ENCODE results near the gene APOM.

The APOM gene

GRCh38 chr6:31627690-31628287, 27.9 kb upstream of the APOM start:
- H3K27me3 ChIP-seq: no peaks in the 10 kb centered on the region
- H3K36me3 ChIP-seq: peaks cover 95% of the 10 kb centered on the region
- no peaks in the 10 kb centered on the region for H3K9me3 ChIP-seq
- no peak overlapping the region for H3K4me3 ChIP-seq (ENCODE audit: low read depth in 1 of 2, low read length in 1 of 2)
- H3K27ac ChIP-seq: no peak overlapping the region
- TF ChIP-seq CTCF (IDR thresholded peaks at IDR 0.05): no peak
- peaks cover 4 to 7% of the 10 kb centered on the region in 2 experiments for H3K4me1 ChIP-seq (ENCODE audit: control insufficient read depth in 1 of 2, insufficient read depth in 1 of 2, low read depth in 1 of 2, low read length in 1 of 2)

DNA sequence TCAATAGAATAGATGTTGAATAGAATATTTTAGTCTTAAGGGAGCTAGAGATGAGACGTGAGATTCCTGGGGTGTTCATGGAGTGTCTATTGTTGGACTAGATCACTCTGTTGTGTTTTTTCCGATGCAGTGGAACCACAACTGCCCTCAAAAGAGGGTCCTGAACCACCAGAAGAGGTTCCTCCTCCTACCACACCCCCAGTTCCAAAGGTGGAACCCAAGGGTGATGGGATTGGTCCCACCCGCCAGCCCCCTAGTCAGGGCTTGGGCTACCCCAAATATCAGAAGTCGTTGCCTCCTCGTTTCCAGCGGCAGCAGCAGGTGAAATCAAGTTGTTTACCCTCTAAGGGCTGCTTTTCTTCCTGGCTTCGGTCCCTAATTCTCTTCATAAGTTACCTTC, 26.7 kb upstream of the APOM start:
- H3K27me3 ChIP-seq: no peaks in the 10 kb centered on the region
- H3K36me3 ChIP-seq: peaks cover 100% of the 10 kb centered on the region
- no peak for TF ChIP-seq CTCF (IDR thresholded peaks at IDR 0.05)
- no peaks in the 10 kb centered on the region for H3K4me1 ChIP-seq (ENCODE audit: control insufficient read depth in 1 of 2, insufficient read depth in 1 of 2, low read depth in 1 of 2, low read length in 1 of 2)
- H3K4me3 ChIP-seq (ENCODE audit: low read depth in 1 of 2, low read length in 1 of 2): no peak overlapping the region
- H3K9me3 ChIP-seq: no peaks in the 10 kb centered on the region
- no peak overlapping the region for H3K27ac ChIP-seq

- no peak overlapping the region for H3K27ac ChIP-seq
Measured at GRCh38 chr6:31630177-31630934, 25.3 kb upstream of the APOM start.

GRCh38 chr6:31631209-31631608, 24.5 kb upstream of the APOM start:
- Histone ChIP-seq H3K27me3 (no peaks in the 10 kb centered on the region), H3K27ac (no peak overlapping the region), H3K4me1 (ENCODE audit: control insufficient read depth in 1 of 2, insufficient read depth in 1 of 2, low read depth in 1 of 2, low read length in 1 of 2) (no peaks in the 10 kb centered on the region), H3K36me3 (peaks cover 100% of the 10 kb centered on the region), H3K9me3 (no peaks in the 10 kb centered on the region), H3K4me3 (ENCODE audit: low read depth in 1 of 2, low read length in 1 of 2) (no peak overlapping the region)
- no peak for TF ChIP-seq CTCF (IDR thresholded peaks at IDR 0.05)

More at GRCh38 chr6:31630177-31630934, 25.3 kb upstream of the APOM start:
- Histone ChIP-seq H3K4me1 (ENCODE audit: control insufficient read depth in 1 of 2, insufficient read depth in 1 of 2, low read depth in 1 of 2, low read length in 1 of 2) (no peaks in the 10 kb centered on the region), H3K27me3 (no peaks in the 10 kb centered on the region), H3K36me3 (peaks cover 100% of the 10 kb centered on the region), H3K9me3 (no peaks in the 10 kb centered on the region), H3K4me3 (ENCODE audit: low read depth in 1 of 2, low read length in 1 of 2) (no peak overlapping the region)
- no peak for TF ChIP-seq CTCF (IDR thresholded peaks at IDR 0.05)

GRCh38 chr6:31631681-31632278, 23.9 kb upstream of the APOM start:
- Histone ChIP-seq H3K4me1 (ENCODE audit: control insufficient read depth in 1 of 2, insufficient read depth in 1 of 2, low read depth in 1 of 2, low read length in 1 of 2) (no peaks in the 10 kb centered on the region), H3K27me3 (no peaks in the 10 kb centered on the region), H3K4me3 (ENCODE audit: low read depth in 1 of 2, low read length in 1 of 2) (no peak overlapping the region), H3K36me3 (peaks cover 100% of the 10 kb centered on the region), H3K27ac (peak overlapping the region; percentile 20), H3K9me3 (peaks cover 3% of the 10 kb centered on the region)
- no peak for TF ChIP-seq CTCF (IDR thresholded peaks at IDR 0.05)
